ENCODE data around the gene MDK. TPM values are rescaled to one million over a fixed set of nuclear protein-coding genes. Genes with fewer than 3 reads are reported as not detected.
"Not testable (repeated sequence)": the region's sequence is repeated elsewhere in the genome, so short reads cannot be mapped to it uniquely, and the experiment has no call there.

Gene MDK
- total RNA-seq, 2 experiments from 2014 or later, result 5.5 to 6.5 TPM

GRCh38 chr11:46378296-46378695 is 3.2 kb upstream of the MDK start:
- ChIA-PET POLR2A (interaction anchor here (0.9 to 2.8 kb wide), 4 partner anchors 9 to 29 kb away, joined by 4 to 10 read pairs (median 4); no protein-coding TSS in a partner anchor), CTCF (interaction anchor here (2.4 kb wide), 1 partner anchor 26 kb away, joined by 8 read pairs; no protein-coding TSS in a partner anchor)
- H3K4me3 Mint-ChIP-seq, result no peak overlapping the region
- intact Hi-C loops (cut with DNase I, micrococcal nuclease), result no loop called here
- ATAC-seq (ENCODE audit: poor library complexity), result no peak
- no peaks in the 10 kb centered on the region for H3K9me3 Mint-ChIP-seq
- H3K9me3 ChIP-seq (ENCODE audit: control insufficient read depth in 1 of 2, insufficient read depth in 1 of 2, low read length in 2 of 2), result peaks cover 0 to 9% of the 10 kb centered on the region in 2 experiments
- H3K36me3 Mint-ChIP-seq (ENCODE audit: low read depth), result peaks cover 38% of the 10 kb centered on the region
- no peak for DNase-seq
- no peak overlapping the region for H3K4me3 ChIP-seq (ENCODE audit: low read length)
- H3K4me1 Mint-ChIP-seq (ENCODE audit: low read depth), result peaks cover 4% of the 10 kb centered on the region
- no peak for TF ChIP-seq CTCF (IDR thresholded peaks at IDR 0.05)
- peaks cover 6% of the 10 kb centered on the region for H3K27me3 Mint-ChIP-seq
- peaks cover 12 to 13% of the 10 kb centered on the region in 2 experiments for H3K27me3 ChIP-seq (ENCODE audit: control insufficient read depth in 1 of 2, insufficient read depth in 2 of 2, low read length in 2 of 2)
- peaks cover 34% of the 10 kb centered on the region for H3K4me1 ChIP-seq (ENCODE audit: insufficient read depth, low read length)
- peak overlapping the region; percentile 20 for H3K27ac Mint-ChIP-seq
- H3K27ac ChIP-seq (ENCODE audit: low read depth in 1 of 2, low read length in 2 of 2), result no peak overlapping the region
- H3K36me3 ChIP-seq (ENCODE audit: insufficient read depth, low read length), result peaks cover 50% of the 10 kb centered on the region

DNA sequence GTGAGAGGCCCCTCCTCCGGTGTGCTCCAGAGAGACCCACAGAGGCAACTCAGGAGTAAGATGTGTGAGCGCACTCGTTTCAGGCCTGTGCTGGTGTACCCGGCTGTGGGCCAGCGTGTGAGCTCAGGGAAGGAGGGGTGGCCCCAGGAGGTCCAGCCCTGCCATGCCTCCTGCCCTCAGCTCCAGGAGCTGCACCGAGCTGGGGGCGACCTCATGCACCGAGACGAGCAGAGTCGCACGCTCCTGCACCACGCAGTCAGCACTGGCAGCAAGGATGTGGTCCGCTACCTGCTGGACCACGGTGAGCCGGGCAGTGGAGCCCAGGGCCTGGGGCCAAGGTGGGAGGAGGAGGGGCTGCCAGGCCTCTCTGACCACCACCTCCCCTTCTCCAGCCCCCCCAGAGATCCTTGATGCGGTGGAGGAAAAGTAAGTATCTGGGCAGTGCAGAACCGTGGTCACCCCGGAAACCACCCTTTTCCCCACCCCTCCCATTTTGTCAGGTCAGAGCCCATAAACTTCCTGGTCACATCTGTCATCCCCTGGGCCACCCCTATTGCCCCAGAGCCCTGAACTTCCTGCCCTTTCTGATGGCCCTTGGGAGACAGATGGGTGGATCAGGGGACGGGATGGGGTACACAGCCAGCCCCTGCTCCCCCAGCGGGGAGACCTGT is 2.5 kb upstream of the MDK start:
- peak overlapping the region; percentile 77 for H3K4me3 Mint-ChIP-seq
- H3K4me1 ChIP-seq (ENCODE audit: insufficient read depth, low read length), result peaks cover 34% of the 10 kb centered on the region
- ATAC-seq (ENCODE audit: poor library complexity) (no peak), DNase-seq (peak in 1 of 14 experiments; percentile 50)
- H3K27me3 ChIP-seq (ENCODE audit: control insufficient read depth in 1 of 2, insufficient read depth in 2 of 2, low read length in 2 of 2), result peaks cover 15 to 18% of the 10 kb centered on the region in 2 experiments
- TF ChIP-seq CTCF (IDR thresholded peaks at IDR 0.05), result no peak
- peak overlapping the region; percentile 15 to 41 for H3K27ac ChIP-seq (ENCODE audit: low read depth in 1 of 2, low read length in 2 of 2)
- POLR2A ChIA-PET, result interaction anchor here (0.9 to 2.8 kb wide), 3 partner anchors 19 to 30 kb away, joined by 4 to 10 read pairs (median 5); no protein-coding TSS in a partner anchor
- H3K36me3 ChIP-seq (ENCODE audit: insufficient read depth, low read length), result peaks cover 45% of the 10 kb centered on the region
- peaks cover 32% of the 10 kb centered on the region for H3K36me3 Mint-ChIP-seq (ENCODE audit: low read depth)
- no peak overlapping the region for H3K4me3 ChIP-seq (ENCODE audit: low read length)
- intact Hi-C loops (cut with DNase I, micrococcal nuclease), result no loop called here
- H3K4me1 Mint-ChIP-seq (ENCODE audit: low read depth), result peaks cover 4% of the 10 kb centered on the region
- CTCF ChIA-PET, result interaction anchor here (2.4 kb wide), 1 partner anchor 27 kb away, joined by 8 read pairs; no protein-coding TSS in a partner anchor
- H3K9me3 Mint-ChIP-seq, result no peaks in the 10 kb centered on the region
- H3K27me3 Mint-ChIP-seq, result peaks cover 9% of the 10 kb centered on the region
- H3K9me3 ChIP-seq (ENCODE audit: control insufficient read depth in 1 of 2, insufficient read depth in 1 of 2, low read length in 2 of 2), result peaks cover 0 to 9% of the 10 kb centered on the region in 2 experiments
- H3K27ac Mint-ChIP-seq, result peak overlapping the region; percentile 47

GRCh38 chr11:46379482-46380293 is 1.8 kb upstream of the MDK start:
- DNase-seq (peak in 1 of 14 experiments; percentile 39), ATAC-seq (ENCODE audit: poor library complexity) (peak; percentile 4)
- Histone ChIP-seq H3K4me1 (ENCODE audit: insufficient read depth, low read length) (peaks cover 34% of the 10 kb centered on the region), H3K27ac (ENCODE audit: low read depth in 1 of 2, low read length in 2 of 2) (peak overlapping the region; percentile 15 to 41), H3K27me3 (ENCODE audit: control insufficient read depth in 1 of 2, insufficient read depth in 2 of 2, low read length in 2 of 2) (peaks cover 22 to 23% of the 10 kb centered on the region in 2 experiments), H3K36me3 (ENCODE audit: insufficient read depth, low read length) (peaks cover 38% of the 10 kb centered on the region), H3K9me3 (ENCODE audit: control insufficient read depth in 1 of 2, insufficient read depth in 1 of 2, low read length in 2 of 2) (peaks cover 0 to 16% of the 10 kb centered on the region in 2 experiments)
- CTCF ChIA-PET, result interaction anchor here (0.8 kb wide), 1 partner anchor 28 kb away, joined by 3 read pairs; no protein-coding TSS in a partner anchor
- POLR2A ChIA-PET, result interaction anchor here (0.6 to 2.8 kb wide), 3 partner anchors 27 to 1476 kb away, joined by 3 to 10 read pairs (median 5); no protein-coding TSS in a partner anchor
- peak overlapping the region; percentile 57 for H3K27ac Mint-ChIP-seq
- H3K4me1 Mint-ChIP-seq (ENCODE audit: low read depth); H3K9me3 Mint-ChIP-seq; H3K27me3 Mint-ChIP-seq; H3K4me3 ChIP-seq (ENCODE audit: low read length); intact Hi-C loops (cut with DNase I, micrococcal nuclease): not testable (repeated sequence)
- peaks cover 32% of the 10 kb centered on the region for H3K36me3 Mint-ChIP-seq (ENCODE audit: low read depth)
- peak overlapping the region; percentile 77 for H3K4me3 Mint-ChIP-seq

Measured in CD4-positive, alpha-beta T cell (primary cell).